HepG2 (cell line): ENCODE measurements around the gene HMGCLL1. TPM values are rescaled to one million over a fixed set of nuclear protein-coding genes. Genes with fewer than 3 reads are reported as not detected.
A peak's percentile ranks its signal among the peaks of the same experiment; 100 is the strongest.

Experiments
- ATAC-seq: fragments of 200-7000 bp; cut with Tn5 transposase; 3 replicates; pipeline ENCODE4 v1.9.1; 2020; ENCODE audit warnings: mild to moderate bottlenecking, moderate library complexity
- BruUV-seq: library from RNA; stranded (reverse); fragments of 400-500 nt; replicated peaks from 2 replicates; lab custom pipeline; 2021; lab: Mats Ljungman, UMichigan
- CTCF ChIA-PET: fragments of 300-600 bp; formaldehyde crosslinking; extraction: SDS; loops from one replicate; lab custom pipeline; 2021; ENCODE audit warnings: low total read pairs, inconsistent platforms, low intra/inter-chr PET ratio; lab: Yijun Ruan, JAX
- POLR2A ChIA-PET: fragments of 350-600 bp; sonication (Branson Sonifier 250); formaldehyde crosslinking; loops from one replicate; lab custom pipeline; 2020; ENCODE audit warnings: antibody characterized with exemption, inconsistent platforms; lab: Yijun Ruan, JAX
- DNase-seq: peaks from one replicate; pipeline ENCODE4 v3.0.0-alpha.2; 2015; ENCODE audit warnings: low spot score
- FAIRE-seq: peaks from 3 replicates; lab custom pipeline; 2011; peaks lifted over from hg19 to GRCh38; lab: Jason Lieb, UNC
- H2AFZ ChIP-seq: one replicate; pipeline ENCODE4 v1.6.1; 2011; ENCODE audit warnings: low read length, inconsistent platforms
- H3K27ac ChIP-seq: fragments of 300-600 bp; 3 replicates; pipeline ENCODE4 v1.8.0; 2011; ENCODE audit warnings: mixed run types, mild to moderate bottlenecking, mixed read lengths, low read length, inconsistent platforms; ENCODE audit not compliant: insufficient read depth; ENCODE audit errors: extremely low read length
- H3K27me3 ChIP-seq, 2 experiments: fragments of 200-600 bp in 1 of 2; 2 replicates in 1 of 2; 3 replicates in 1 of 2; pipeline versions ENCODE4 v1.6.0 to v1.8.0; 2011; ENCODE audit warnings: low read length in 2 of 2, mild to moderate bottlenecking in 2 of 2, moderate library complexity in 2 of 2, inconsistent platforms in 1 of 2; ENCODE audit not compliant: insufficient read depth in 2 of 2, control insufficient read depth in 1 of 2
- H3K36me3 ChIP-seq, 2 experiments: fragments of 200-600 bp in 1 of 2; replicated peaks in 1 of 2; 2 replicates in 1 of 2; 3 replicates in 1 of 2; pipeline versions ENCODE4 v1.5.1 to v1.8.0; 2011; ENCODE audit warnings: low read length in 2 of 2, inconsistent platforms in 1 of 2; ENCODE audit not compliant: insufficient read depth in 2 of 2, control insufficient read depth in 1 of 2
- H3K4me1 ChIP-seq: 2 replicates; pipeline ENCODE4 v1.5.1; 2012; ENCODE audit warnings: low read length, inconsistent platforms; ENCODE audit not compliant: insufficient read depth
- H3K4me2 ChIP-seq: 2 replicates; pipeline ENCODE4 v1.6.0; 2011; ENCODE audit warnings: low read depth, low read length, inconsistent platforms
- H3K4me3 ChIP-seq, 3 experiments: fragments of 200-600 bp in 1 of 3; sonication (generic), shearing (Covaris generic) in 1 of 3; replicated peaks in 1 of 3; 2 replicates each; pipeline ENCODE4 v1.5.1; 2011 to 2016; ENCODE audit warnings: low read length in 3 of 3, inconsistent platforms in 2 of 3, low read depth in 2 of 3, mild to moderate bottlenecking in 2 of 3, control low read depth in 1 of 3, mixed read lengths in 1 of 3; ENCODE audit not compliant: insufficient read depth in 1 of 3
- H3K79me2 ChIP-seq: one replicate; pipeline ENCODE4 v1.6.1; 2011; ENCODE audit warnings: low read length, inconsistent platforms; ENCODE audit not compliant: insufficient read depth
- H3K9ac ChIP-seq: 2 replicates; pipeline ENCODE4 v1.6.0; 2011; ENCODE audit warnings: mild to moderate bottlenecking, low read depth, low read length, inconsistent platforms; ENCODE audit not compliant: insufficient read depth
- H3K9me3 ChIP-seq: 2 replicates; pipeline ENCODE4 v1.5.1; 2012; ENCODE audit warnings: mild to moderate bottlenecking, low read length
- H4K20me1 ChIP-seq: 2 replicates; pipeline ENCODE4 v1.6.0; 2011; ENCODE audit warnings: inconsistent platforms, mild to moderate bottlenecking, low read length, moderate library complexity; ENCODE audit not compliant: insufficient read depth
- ATF7 ChIP-seq, 2 experiments: fragments of 450-650 bp in 1 of 2; sonication (generic) in 1 of 2; formaldehyde crosslinking in 1 of 2; IDR thresholded peaks; 2 replicates each; pipeline versions ENCODE4 v1.4.0 to v1.6.1; 2016 to 2020; ENCODE audit warnings: antibody characterized with exemption in 1 of 2, mild to moderate bottlenecking in 1 of 2, missing genetic modification reagents in 1 of 2
- BCLAF1 ChIP-seq: fragments of 450-650 bp; IDR thresholded peaks from 2 replicates; pipeline ENCODE4 v1.6.1; 2017; ENCODE audit warnings: mild to moderate bottlenecking
- CERS6 ChIP-seq: sonication (generic); formaldehyde crosslinking; IDR thresholded peaks from 2 replicates; pipeline ENCODE4 v1.5.0; 2020; ENCODE audit warnings: missing genetic modification reagents
- GATAD1 ChIP-seq: IDR thresholded peaks from 2 replicates; pipeline ENCODE4 v1.6.1; 2016; ENCODE audit warnings: missing genetic modification reagents, missing compliant biosample characterization
- MNT ChIP-seq: fragments of 450-650 bp; IDR thresholded peaks from 2 replicates; pipeline ENCODE4 v1.6.1; 2016
- RARG ChIP-seq: sonication (generic); formaldehyde crosslinking; IDR thresholded peaks from 2 replicates; pipeline ENCODE4 v1.4.0; 2020; ENCODE audit warnings: low read depth, mild to moderate bottlenecking, missing genetic modification reagents
- ZNF674 ChIP-seq: sonication (generic); formaldehyde crosslinking; IDR thresholded peaks from 2 replicates; pipeline ENCODE4 v1.5.0; 2020; ENCODE audit warnings: low read depth, mild to moderate bottlenecking, missing genetic modification reagents
- WGBS: methylation state at CpG from one replicate; pipeline ENCODE4 v1.1.6; 2017; ENCODE audit warnings: low lambda C conversion rate; 5-methylcytosine and 5-hydroxymethylcytosine counted together
- in situ Hi-C: cut with HindIII; loops from 2 replicates; pipeline ENCODE4 v1.10.0; 2017; ENCODE audit warnings: low pct_unique_long_range_greater_than_20kb; ENCODE audit not compliant: extremely low pct_ligation_motif_present
- intact Hi-C: fragments of 100-400 bp; cut with micrococcal nuclease; formaldehyde crosslinking; loops from one replicate; pipeline ENCODE4 v1.10.0; 2022; ENCODE audit not compliant: unreplicated experiment
- polyA plus RNA-seq, 8 experiments: library from polyadenylated mRNA; depleted of rRNA in 3 of 8; stranded (reverse) in 7 of 8; unstranded in 1 of 8; fragments of >200 nt; fragmentation: Illumina TruSeq in 4 of 8; extraction: Trizol in 4 of 8; gene quantifications; 2 replicates each; pipeline versions ENCODE4 v1.2.1 to v1.2.3, GENCODE V29; 2011 to 2016; ENCODE audit warnings: low read depth in 4 of 8, missing spikeins in 1 of 8, mixed read lengths in 1 of 8; ENCODE audit not compliant: insufficient read depth in 1 of 8
- total RNA-seq, 5 experiments: library from RNA; depleted of rRNA; stranded (reverse); fragments of >200 nt; fragmentation: Illumina TruSeq; extraction: Trizol; gene quantifications; 2 replicates each; pipeline ENCODE4 v1.2.3, GENCODE V29; 2016; ENCODE audit warnings: low read depth in 1 of 5

HMGCLL1 gene
- total and polyA plus RNA-seq, 2 of the 13 experiments (the other 11 are each of a cell fraction or from before 2014, with no cell fraction given): not detected

GRCh38 chr6:55492259-55492658, 86.7 kb downstream of the HMGCLL1 start:
- FAIRE-seq: no peak
- H4K20me1 ChIP-seq: no peaks in the 10 kb centered on the region
- CTCF ChIA-PET: no interaction called here

GRCh38 chr6:55490871-55491270, 88.1 kb downstream of the HMGCLL1 start:
- Histone ChIP-seq H3K9me3 (no peaks in the 10 kb centered on the region), H3K27me3 (no peaks in the 10 kb centered on the region), H2AFZ (no peak overlapping the region), H3K4me2 (no peak overlapping the region), H3K9ac (no peak overlapping the region), H3K4me1 (no peaks in the 10 kb centered on the region), H3K27ac (no peak overlapping the region), H3K4me3 (no peak overlapping the region), H3K79me2 (no peaks in the 10 kb centered on the region), H3K36me3 (no peaks in the 10 kb centered on the region), H4K20me1 (no peaks in the 10 kb centered on the region)
- in situ Hi-C loops (no loop called here), intact Hi-C loops (no loop called here)
- FAIRE-seq (no peak), DNase-seq (no peak), ATAC-seq (no peak)
- no TSS peak for BruUV-seq
- ChIA-PET CTCF (no interaction called here), POLR2A (no interaction called here)
- peak; percentile 49 for TF ChIP-seq ATF7 (IDR thresholded peaks at IDR 0.05)
- TF ChIP-seq ATF7 (CRISPR knock-in tag; IDR thresholded peaks at IDR 0.05): no peak
- TF ChIP-seq CERS6 (CRISPR knock-in tag): no peak
- TF ChIP-seq BCLAF1: no peak

More at GRCh38 chr6:55492259-55492658, 86.7 kb downstream of the HMGCLL1 start:
- DNase-seq (no peak), ATAC-seq (no peak)
- no TSS peak for BruUV-seq
- 44% methylated on average over 4 of the region's 4 CpGs for WGBS
- H3K9me3 ChIP-seq: no peaks in the 10 kb centered on the region
- no peak overlapping the region for H3K4me3 ChIP-seq
- no peak overlapping the region for H3K27ac ChIP-seq
- no peak overlapping the region for H2AFZ ChIP-seq
- H3K27me3 ChIP-seq: no peaks in the 10 kb centered on the region
- no peaks in the 10 kb centered on the region for H3K79me2 ChIP-seq
- H3K4me2 ChIP-seq: no peak overlapping the region
- no peaks in the 10 kb centered on the region for H3K4me1 ChIP-seq
- in situ Hi-C loops (no loop called here), intact Hi-C loops (no loop called here)
- H3K9ac ChIP-seq: no peak overlapping the region
- TF ChIP-seq ZNF674 (CRISPR knock-in tag) (no peak), MNT (peak; percentile 97), RARG (no peak), GATAD1 (CRISPR knock-in tag) (no peak)
- H3K36me3 ChIP-seq: no peaks in the 10 kb centered on the region
- POLR2A ChIA-PET: no interaction called here
